GM12878 (cell line): ENCODE data around the gene GDE1. TPM values are rescaled to one million over a fixed set of nuclear protein-coding genes. Genes with fewer than 3 reads are reported as not detected.
A peak's percentile ranks its signal among the peaks of the same experiment; 100 is the strongest.

Source experiments
- ASH2L ChIP-seq: fragments of 300-600, 200-600 bp; sonication (generic); IDR thresholded peaks from 2 replicates; pipeline ENCODE4 v1.6.1; 2017; ENCODE audit warnings: low read depth, mild to moderate bottlenecking, borderline replicate concordance
- E2F8 ChIP-seq: fragments of 450-650 bp; IDR thresholded peaks from 2 replicates; pipeline ENCODE4 v1.6.1; 2018; ENCODE audit warnings: mild to moderate bottlenecking, low read depth, moderate library complexity; ENCODE audit not compliant: partially characterized antibody
- EP300 ChIP-seq, 2 experiments: fragments of 150-350 bp in 1 of 2; IDR thresholded peaks; 2 replicates each; pipeline ENCODE4 v1.6.1; 2011 to 2012; ENCODE audit warnings: low read depth in 2 of 2, low read length in 2 of 2, borderline replicate concordance in 1 of 2, improper control_type of control experiment in 1 of 2, inconsistent platforms in 1 of 2; ENCODE audit not compliant: control insufficient read depth in 1 of 2
- HDAC6 ChIP-seq: fragments of 200-600 bp; sonication (generic); IDR thresholded peaks from one replicate; pipeline ENCODE4 v1.8.0; 2017; ENCODE audit warnings: antibody characterized with exemption; ENCODE audit not compliant: unreplicated experiment
- IRF5 ChIP-seq: fragments of 450-650 bp; IDR thresholded peaks from 2 replicates; pipeline ENCODE4 v1.6.1; 2017; ENCODE audit warnings: borderline replicate concordance
- MYB ChIP-seq: fragments of 150-350 bp; IDR thresholded peaks from 2 replicates; pipeline ENCODE4 v1.6.1; 2014; ENCODE audit warnings: mild to moderate bottlenecking, low read depth, low read length, borderline replicate concordance
- MYC ChIP-seq: IDR thresholded peaks from 2 replicates; pipeline ENCODE4 v1.6.1; 2011; ENCODE audit warnings: mild to moderate bottlenecking, low read length, moderate library complexity, inconsistent platforms; ENCODE audit not compliant: insufficient read depth, insufficient replicate concordance, insufficient read length, severe bottlenecking
- NR2F1 ChIP-seq: fragments of 450-650 bp; conservative IDR thresholded peaks from 2 replicates; pipeline ENCODE4 v1.6.1; 2017; ENCODE audit warnings: mild to moderate bottlenecking
- NRF1 ChIP-seq: conservative IDR thresholded peaks from 2 replicates; pipeline ENCODE4 v1.6.1; 2011; ENCODE audit warnings: mild to moderate bottlenecking, low read depth, low read length, improper control_type of control experiment
- POU2F2 ChIP-seq: IDR thresholded peaks from 3 replicates; pipeline ENCODE4 v1.6.1; 2011; ENCODE audit warnings: low read depth, mild to moderate bottlenecking, low read length, borderline replicate concordance
- SREBF1 ChIP-seq: IDR thresholded peaks from 2 replicates; pipeline ENCODE4 v1.6.1; 2012; ENCODE audit warnings: mild to moderate bottlenecking, low read length
- polyA plus RNA-seq, 11 experiments: library from polyadenylated mRNA; depleted of rRNA in 4 of 11; unstranded in 6 of 11; stranded (reverse) in 5 of 11; fragments of >200 nt; fragmentation: Nextera tagmentation in 4 of 11; fragmentation: Illumina TruSeq in 1 of 11; extraction: Ambion mirVana in 4 of 11; extraction: Trizol in 1 of 11; gene quantifications; 1 replicate in 1 of 11; 2 replicates in 10 of 11; pipeline versions ENCODE4 v1.2.1 to v1.2.3, GENCODE V29; 2011 to 2016; ENCODE audit warnings: inconsistent platforms in 2 of 11, missing spikeins in 2 of 11, low read depth in 1 of 11
- total RNA-seq, 4 experiments: library from RNA; depleted of rRNA in 3 of 4; stranded (reverse); fragments of >200 nt in 3 of 4; fragmentation: Illumina TruSeq in 1 of 4; extraction: Trizol in 1 of 4; gene quantifications; 2 replicates each; pipeline versions ENCODE4 v1.2.1 to v1.2.3, GENCODE V29; 2013 to 2021
- TF ChIP-seq, protein P1 (sequence below): IDR thresholded peaks from 2 replicates; pipeline ENCODE4 v1.6.1; 2012; ENCODE audit warnings: low read depth, low read length, improper control_type of control experiment
- TF ChIP-seq, protein P2 (sequence below): fragments of 450-650 bp; IDR thresholded peaks from 2 replicates; pipeline ENCODE4 v1.6.1; 2018; ENCODE audit warnings: borderline replicate concordance, mild to moderate bottlenecking; ENCODE audit not compliant: partially characterized antibody
- TF ChIP-seq, protein P3 (sequence below): fragments of 450-650 bp; IDR thresholded peaks from 2 replicates; pipeline ENCODE4 v1.6.1; 2017; ENCODE audit warnings: mild to moderate bottlenecking, moderate library complexity
- TF ChIP-seq, protein P4 (sequence below): IDR thresholded peaks from 2 replicates; pipeline ENCODE4 v1.6.1; 2012; ENCODE audit warnings: low read depth, low read length, improper control_type of control experiment

Gene GDE1
- total and polyA plus RNA-seq, 10 of the 15 experiments (the other 5 are each of a cell fraction or from before 2014, with no cell fraction given) = 14.8 to 31.8 (median 21.0) TPM

- 0 out of 2 replicates have a peak, but pooled peaks have one; percentile 41 for TF ChIP-seq IRF5
- no peak for TF ChIP-seq MYB
- no peak for TF ChIP-seq E2F8
- peak; percentile 50; the same call in 1 of the 3 replicates for TF ChIP-seq POU2F2
- peak; percentile 57 for TF ChIP-seq HDAC6
- TF ChIP-seq, protein P1, sequence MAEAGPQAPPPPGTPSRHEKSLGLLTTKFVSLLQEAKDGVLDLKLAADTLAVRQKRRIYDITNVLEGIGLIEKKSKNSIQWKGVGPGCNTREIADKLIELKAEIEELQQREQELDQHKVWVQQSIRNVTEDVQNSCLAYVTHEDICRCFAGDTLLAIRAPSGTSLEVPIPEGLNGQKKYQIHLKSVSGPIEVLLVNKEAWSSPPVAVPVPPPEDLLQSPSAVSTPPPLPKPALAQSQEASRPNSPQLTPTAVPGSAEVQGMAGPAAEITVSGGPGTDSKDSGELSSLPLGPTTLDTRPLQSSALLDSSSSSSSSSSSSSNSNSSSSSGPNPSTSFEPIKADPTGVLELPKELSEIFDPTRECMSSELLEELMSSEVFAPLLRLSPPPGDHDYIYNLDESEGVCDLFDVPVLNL = peak; percentile 54; the same call in 1 of the 2 replicates
- TF ChIP-seq EP300 (IDR thresholded peaks at IDR 0.05; ENCODE audit: borderline replicate concordance in 1 of 2, control insufficient read depth in 1 of 2, low read depth in 2 of 2, low read length in 2 of 2) = no peak
- no peak for TF ChIP-seq ASH2L
- 0 out of 2 replicates have a peak, but pooled peaks have one; percentile 8 for TF ChIP-seq NRF1
- TF ChIP-seq, protein P2, sequence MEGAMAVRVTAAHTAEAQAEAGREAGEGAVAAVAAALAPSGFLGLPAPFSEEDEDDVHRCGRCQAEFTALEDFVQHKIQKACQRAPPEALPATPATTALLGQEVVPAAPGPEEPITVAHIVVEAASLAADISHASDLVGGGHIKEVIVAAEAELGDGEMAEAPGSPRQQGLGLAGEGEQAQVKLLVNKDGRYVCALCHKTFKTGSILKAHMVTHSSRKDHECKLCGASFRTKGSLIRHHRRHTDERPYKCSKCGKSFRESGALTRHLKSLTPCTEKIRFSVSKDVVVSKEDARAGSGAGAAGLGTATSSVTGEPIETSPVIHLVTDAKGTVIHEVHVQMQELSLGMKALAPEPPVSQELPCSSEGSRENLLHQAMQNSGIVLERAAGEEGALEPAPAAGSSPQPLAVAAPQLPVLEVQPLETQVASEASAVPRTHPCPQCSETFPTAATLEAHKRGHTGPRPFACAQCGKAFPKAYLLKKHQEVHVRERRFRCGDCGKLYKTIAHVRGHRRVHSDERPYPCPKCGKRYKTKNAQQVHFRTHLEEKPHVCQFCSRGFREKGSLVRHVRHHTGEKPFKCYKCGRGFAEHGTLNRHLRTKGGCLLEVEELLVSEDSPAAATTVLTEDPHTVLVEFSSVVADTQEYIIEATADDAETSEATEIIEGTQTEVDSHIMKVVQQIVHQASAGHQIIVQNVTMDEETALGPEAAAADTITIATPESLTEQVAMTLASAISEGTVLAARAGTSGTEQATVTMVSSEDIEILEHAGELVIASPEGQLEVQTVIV = peak; percentile 84
- TF ChIP-seq MYC = peak; percentile 77
- peak; percentile 61 for TF ChIP-seq NR2F1
- TF ChIP-seq SREBF1 = no peak
- TF ChIP-seq, protein P3, sequence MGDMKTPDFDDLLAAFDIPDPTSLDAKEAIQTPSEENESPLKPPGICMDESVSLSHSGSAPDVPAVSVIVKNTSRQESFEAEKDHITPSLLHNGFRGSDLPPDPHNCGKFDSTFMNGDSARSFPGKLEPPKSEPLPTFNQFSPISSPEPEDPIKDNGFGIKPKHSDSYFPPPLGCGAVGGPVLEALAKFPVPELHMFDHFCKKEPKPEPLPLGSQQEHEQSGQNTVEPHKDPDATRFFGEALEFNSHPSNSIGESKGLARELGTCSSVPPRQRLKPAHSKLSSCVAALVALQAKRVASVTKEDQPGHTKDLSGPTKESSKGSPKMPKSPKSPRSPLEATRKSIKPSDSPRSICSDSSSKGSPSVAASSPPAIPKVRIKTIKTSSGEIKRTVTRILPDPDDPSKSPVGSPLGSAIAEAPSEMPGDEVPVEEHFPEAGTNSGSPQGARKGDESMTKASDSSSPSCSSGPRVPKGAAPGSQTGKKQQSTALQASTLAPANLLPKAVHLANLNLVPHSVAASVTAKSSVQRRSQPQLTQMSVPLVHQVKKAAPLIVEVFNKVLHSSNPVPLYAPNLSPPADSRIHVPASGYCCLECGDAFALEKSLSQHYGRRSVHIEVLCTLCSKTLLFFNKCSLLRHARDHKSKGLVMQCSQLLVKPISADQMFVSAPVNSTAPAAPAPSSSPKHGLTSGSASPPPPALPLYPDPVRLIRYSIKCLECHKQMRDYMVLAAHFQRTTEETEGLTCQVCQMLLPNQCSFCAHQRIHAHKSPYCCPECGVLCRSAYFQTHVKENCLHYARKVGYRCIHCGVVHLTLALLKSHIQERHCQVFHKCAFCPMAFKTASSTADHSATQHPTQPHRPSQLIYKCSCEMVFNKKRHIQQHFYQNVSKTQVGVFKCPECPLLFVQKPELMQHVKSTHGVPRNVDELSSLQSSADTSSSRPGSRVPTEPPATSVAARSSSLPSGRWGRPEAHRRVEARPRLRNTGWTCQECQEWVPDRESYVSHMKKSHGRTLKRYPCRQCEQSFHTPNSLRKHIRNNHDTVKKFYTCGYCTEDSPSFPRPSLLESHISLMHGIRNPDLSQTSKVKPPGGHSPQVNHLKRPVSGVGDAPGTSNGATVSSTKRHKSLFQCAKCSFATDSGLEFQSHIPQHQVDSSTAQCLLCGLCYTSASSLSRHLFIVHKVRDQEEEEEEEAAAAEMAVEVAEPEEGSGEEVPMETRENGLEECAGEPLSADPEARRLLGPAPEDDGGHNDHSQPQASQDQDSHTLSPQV = no peak
- TF ChIP-seq, protein P4, sequence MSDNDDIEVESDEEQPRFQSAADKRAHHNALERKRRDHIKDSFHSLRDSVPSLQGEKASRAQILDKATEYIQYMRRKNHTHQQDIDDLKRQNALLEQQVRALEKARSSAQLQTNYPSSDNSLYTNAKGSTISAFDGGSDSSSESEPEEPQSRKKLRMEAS = no peak; the same call in 1 of the 2 replicates
These were observed 33.5 kb upstream of the GDE1 start, which contains the start of gene VPS35L (continued) for GRCh38 chr16:19555186-19555937.
